GM12873 (cell line): ENCODE data around the gene SPATA2L.
A peak's percentile ranks its signal among the peaks of the same experiment; 100 is the strongest.

Experiments
- CTCF ChIP-seq: IDR thresholded peaks from 2 replicates; pipeline ENCODE4 v1.5.1; 2012; ENCODE audit warnings: low read depth, mild to moderate bottlenecking, moderate library complexity, low read length, control low read depth; ENCODE audit not compliant: insufficient read depth; ENCODE audit errors: missing control alignments

SPATA2L gene

GRCh38 chr16:89709166-89709565, 7.7 kb upstream of the SPATA2L start:
- no peak for TF ChIP-seq CTCF

DNA sequence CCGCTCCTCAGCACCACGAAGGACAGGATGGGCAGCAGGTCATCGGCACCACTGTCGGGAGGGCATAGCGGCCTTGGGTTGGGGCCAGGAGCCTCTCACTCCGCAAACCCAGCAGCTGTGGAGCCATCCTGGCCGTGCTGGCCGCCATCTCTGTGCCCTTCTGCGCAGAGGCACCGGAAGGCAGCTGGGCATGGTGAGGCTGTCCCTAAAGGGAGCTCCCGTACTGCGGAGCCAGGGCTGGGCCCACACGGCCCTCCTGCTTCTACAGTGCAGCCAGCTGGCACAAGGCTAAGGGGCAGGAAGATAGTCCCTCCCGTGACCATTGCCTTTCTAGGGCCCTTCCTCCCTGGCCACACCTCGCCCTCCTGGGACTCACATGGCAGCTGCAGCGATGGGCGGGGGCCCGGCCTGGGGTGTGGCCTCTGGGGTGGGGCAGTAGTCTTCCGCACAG, 7.0 kb upstream of the SPATA2L start:
- TF ChIP-seq CTCF: no peak

GRCh38 chr16:89707695-89708094, 6.2 kb upstream of the SPATA2L start:
- TF ChIP-seq CTCF: no peak

DNA sequence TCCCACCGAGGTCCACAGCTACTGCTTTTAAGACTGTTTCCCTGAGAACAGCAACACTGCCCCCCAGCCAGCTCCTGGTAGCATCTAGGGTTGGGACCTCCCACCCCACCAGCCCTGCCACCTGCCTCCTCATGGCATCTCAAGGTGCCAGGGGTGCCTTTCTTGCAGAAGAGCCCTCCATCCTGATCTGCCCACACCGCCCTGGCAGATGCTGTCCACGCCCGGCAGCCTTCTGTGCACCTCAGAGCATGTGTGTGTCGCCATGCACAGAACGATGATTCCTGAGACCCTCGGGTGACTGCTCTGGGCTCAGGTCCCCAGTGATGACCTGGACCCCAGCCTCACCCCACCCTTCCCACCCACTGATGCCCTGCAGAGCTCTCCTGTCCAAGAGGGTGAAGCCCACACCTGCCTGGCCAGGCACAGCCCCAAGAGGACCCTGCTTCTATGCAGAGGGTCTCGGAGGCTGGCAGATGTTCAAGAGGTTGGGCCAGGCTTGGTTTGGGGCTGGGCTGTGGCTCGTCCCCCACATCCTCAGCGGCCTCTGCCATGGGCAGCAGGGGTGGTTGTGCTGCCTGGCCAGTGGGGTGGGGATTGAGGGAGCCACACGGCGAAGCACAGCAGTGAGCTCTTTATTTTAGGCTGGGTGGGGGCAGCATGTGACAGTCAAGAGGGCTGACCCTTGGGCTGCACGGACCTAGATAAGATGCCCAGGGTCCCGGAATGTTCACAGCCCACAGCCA, 5.2 kb upstream of the SPATA2L start:
- TF ChIP-seq CTCF: no peak

GRCh38 chr16:89705006-89705405, 3.5 kb upstream of the SPATA2L start:
- no peak for TF ChIP-seq CTCF

GRCh38 chr16:89704281-89704680, 2.8 kb upstream of the SPATA2L start:
- no peak for TF ChIP-seq CTCF

DNA sequence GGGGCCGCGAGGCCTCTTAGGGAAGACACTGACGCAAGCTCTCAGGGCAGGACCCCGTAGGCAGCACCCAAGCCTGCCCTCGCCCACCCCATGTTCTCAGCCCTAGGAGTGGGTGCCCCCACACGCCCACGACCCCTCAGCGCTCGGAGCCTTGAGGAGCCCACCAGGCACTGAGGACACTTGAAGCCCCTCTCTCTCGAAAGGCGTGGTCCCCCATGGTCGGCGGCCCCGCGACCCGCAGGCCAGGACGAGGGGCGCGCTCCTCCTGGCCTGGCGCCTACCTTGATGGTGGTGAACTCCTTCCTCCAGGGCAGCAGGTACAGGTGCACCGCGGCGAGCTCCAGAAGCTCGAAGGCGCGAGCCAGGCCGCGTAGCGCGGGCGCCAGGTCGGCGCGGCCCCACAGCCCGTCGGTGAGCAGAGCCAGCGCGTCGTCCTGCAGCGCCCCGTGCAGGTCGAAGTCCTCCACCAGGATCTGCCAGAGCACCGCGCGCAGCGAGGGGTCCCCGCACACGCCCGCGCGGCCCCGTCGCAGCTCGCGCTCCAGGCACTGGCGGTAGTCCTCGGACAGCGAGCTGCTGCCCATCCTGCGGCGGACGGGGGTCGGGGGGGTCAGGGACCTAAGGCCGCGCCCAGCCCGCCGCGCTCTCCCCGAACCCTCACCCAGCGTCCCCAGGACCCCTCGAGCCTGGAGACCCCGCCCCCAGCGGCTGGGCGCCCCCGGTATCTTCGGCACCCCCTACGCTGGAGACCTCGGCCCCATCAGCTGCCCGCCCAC, 668 bp downstream of the SPATA2L start:
- TF ChIP-seq CTCF: peak; percentile 54
